HG02938 (cell line): ENCODE measurements around the gene IGF2BP1.
"Not testable (repeated sequence)": the region's sequence is repeated elsewhere in the genome, so short reads cannot be mapped to it uniquely, and the experiment has no call there.

Experiments used
- ATAC-seq: cut with Tn5 transposase; IDR thresholded peaks from one replicate; pipeline ENCODE4 v1.9.1; 2021; ENCODE audit warnings: mild to moderate bottlenecking, moderate library complexity; ENCODE audit not compliant: unreplicated experiment

IGF2BP1 gene

GRCh38 chr17:49018116-49018612, 21.0 kb downstream of the IGF2BP1 start:
- no peak for ATAC-seq

DNA sequence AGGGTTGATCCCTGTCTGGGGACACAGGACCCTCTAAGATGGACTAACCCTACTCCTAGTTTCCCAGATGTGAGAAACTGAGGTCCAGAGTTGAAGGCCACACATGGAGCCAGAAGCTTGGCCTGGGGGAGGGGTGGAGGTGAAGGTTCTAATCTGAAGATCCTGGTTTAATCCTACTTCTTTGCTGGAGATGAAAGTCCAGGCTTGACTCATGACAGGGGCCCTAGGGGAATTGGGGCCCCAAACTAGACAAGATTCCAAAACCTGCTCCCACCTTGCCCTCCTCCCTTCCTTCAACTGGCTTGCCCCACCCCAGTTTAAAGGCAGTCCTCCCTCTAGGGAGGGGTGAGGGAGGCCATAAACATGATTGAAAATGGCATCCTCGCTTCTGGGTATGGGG, 21.6 kb downstream of the IGF2BP1 start:
- ATAC-seq = no peak

DNA sequence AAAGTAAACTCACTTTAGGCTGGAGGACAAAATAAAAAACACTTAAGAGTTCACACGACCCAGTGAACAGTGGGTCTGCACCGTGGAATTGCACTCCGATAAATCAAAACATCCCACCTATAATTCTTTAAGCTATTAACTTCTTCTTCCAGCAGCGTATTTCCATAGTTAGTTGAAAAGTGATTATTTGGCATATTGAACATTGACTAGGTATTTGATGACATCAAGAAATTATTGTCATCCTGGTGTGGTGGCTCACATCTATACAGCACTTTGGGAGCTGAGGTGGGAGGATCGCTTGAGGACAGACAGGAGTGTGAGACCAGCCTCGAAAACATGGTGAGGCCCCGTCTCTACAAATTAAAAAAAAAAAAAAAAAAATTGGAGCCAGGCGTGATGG, 23.4 kb downstream of the IGF2BP1 start:
- ATAC-seq = no peak

DNA sequence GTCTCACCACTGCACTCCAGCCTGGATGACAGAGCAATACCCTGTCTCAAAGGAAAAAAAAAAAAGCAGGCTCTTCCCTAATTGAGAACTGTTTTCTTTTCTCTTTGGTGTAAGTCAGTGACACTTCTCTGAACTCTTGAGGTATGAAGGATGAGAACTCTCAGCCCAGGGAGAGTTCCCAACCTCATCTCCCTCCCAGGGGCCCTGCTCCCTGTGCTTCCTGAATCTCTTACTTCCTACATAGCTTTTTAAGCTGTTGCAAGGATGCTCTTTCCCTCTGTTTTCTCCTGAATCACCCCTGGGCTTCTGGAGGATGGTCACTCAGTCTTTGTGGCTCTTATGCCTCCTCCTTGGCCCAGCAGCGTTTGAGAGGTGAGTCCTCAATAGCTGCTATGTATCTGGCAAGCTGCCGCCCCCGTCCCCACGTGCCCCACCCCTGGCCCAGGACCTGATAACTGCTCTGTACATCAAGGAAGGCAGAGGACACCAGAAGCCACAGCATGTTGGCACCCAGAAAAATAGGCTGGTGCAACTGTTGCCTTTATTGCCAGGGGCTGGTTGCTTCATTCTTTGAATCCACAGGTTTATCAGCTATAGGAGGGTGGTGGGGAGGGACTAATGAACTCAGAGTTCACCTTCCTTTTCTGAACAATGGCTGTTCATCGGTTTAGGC, 24.0 kb downstream of the IGF2BP1 start:
- ATAC-seq = no peak

- ATAC-seq = no peak
These were observed 24.6 kb downstream of the IGF2BP1 start for GRCh38 chr17:49021768-49022103.

DNA sequence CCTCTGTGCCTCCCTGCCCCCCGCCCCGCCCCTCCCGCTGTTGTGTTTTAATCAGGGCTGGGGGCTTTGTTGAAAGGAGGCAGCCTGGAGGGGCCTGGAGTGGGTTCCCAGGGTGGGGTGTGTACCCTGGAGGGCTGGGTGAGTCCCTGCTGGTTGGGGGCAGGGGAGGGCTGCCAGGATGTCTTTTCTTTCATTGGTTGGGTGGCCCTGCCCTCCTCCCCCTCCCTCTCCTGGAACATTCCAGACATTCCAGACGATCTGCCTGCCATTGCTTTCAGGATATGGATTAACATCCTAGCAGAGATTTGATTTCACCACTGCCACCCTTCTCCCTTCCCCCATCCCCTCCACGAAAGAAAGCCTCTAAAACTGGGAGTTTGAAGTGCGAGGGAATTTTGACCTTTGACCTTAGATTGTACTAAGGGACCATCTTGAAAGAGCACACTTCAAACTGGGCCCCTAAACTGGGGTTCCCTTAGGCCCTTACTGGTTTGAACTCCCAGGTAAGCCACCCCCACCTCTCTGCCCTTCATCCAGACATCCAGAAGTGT, 25.3 kb downstream of the IGF2BP1 start:
- ATAC-seq = no peak

DNA sequence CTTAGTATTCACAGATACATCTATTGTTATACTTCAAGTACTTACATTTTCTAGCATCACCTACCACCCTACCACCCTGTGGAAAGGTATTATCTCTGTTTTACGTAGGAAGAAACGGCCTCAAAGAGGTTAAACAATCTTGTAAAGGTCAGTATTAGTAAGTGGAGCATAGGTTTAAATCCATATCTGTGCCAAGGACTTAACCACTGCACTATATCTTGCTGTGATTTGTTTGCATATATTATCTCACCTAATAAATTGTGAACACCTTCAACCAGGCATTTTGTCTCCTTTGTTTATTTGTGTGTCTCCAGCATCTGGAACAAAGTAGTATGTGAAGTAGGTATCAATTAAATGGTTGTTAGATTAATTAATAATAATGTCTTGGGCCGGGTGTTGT, 27.3 kb downstream of the IGF2BP1 start:
- ATAC-seq = no peak

GRCh38 chr17:49026447-49026846, 29.3 kb downstream of the IGF2BP1 start:
- ATAC-seq = not testable (repeated sequence)

DNA sequence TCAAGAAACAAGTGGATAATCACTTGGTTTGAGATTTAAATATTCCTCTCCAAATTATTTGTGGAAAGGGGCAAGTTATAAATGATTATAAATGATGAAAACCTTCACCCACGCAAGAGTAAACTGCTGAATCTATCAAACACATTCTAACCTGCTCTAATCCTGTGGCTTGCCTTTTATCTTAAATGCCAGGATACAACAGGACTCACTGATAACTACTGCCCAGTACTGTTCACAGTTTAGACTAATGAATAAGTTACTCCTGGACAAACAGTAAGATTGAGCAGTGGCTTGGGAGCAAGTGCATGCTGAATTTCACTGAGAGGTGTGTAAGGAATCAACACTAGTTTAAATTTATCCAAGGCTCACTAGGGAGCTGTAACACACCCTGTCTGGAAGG, 31.1 kb downstream of the IGF2BP1 start:
- ATAC-seq = no peak

DNA sequence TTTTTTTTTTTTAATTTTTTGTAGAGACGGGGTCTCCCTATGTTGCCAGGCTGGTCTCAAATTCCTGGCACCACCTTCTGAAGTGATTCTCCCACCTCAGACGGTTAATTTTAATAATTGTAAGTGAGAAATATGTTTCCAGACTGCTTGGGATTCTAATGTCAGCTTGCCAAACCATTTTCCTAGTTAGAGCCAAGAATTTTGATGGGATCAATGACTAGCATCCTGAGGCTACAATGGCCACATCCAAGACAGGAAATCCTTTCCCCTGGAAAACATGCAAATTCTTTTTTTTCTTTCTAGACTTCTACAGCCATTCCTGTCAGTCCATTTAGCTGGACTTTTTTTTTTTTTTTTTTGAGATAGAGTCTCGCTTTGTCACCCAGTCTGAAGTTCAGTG, 32.6 kb downstream of the IGF2BP1 start:
- ATAC-seq = no peak

- no peak for ATAC-seq
These were observed 35.1 kb downstream of the IGF2BP1 start for GRCh38 chr17:49031965-49032928.

GRCh38 chr17:49035470-49036269, 38.5 kb downstream of the IGF2BP1 start:
- no peak for ATAC-seq

DNA sequence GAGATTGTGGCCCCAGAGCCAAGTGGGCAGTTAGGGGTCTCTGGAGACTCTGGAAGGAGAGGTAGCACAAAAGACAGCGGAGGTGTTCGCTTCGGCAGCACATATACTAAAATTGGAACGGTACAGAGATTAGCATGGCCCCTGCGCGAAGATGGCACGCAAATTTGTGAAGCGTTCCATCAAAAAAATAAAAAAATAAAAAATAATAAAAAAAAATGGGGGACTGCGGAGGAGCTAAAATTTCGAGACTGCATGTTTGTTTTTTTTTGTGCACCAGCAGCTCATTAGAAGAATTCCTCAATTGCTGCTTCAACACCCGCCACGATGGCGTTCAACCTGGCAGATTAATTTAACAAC, 39.1 kb downstream of the IGF2BP1 start:
- ATAC-seq = no peak

DNA sequence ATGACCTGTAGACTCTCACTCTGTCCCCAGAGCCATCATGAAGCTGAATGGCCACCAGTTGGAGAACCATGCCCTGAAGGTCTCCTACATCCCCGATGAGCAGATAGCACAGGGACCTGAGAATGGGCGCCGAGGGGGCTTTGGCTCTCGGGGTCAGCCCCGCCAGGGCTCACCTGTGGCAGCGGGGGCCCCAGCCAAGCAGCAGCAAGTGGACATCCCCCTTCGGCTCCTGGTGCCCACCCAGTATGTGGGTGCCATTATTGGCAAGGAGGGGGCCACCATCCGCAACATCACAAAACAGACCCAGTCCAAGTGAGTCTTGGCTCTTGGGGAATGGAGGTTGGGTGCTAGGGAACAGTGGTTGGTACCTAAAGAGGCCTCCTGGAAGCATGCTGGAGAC, 41.0 kb downstream of the IGF2BP1 start:
- ATAC-seq = no peak

GRCh38 chr17:49038544-49038943, 41.4 kb downstream of the IGF2BP1 start:
- ATAC-seq = no peak

DNA sequence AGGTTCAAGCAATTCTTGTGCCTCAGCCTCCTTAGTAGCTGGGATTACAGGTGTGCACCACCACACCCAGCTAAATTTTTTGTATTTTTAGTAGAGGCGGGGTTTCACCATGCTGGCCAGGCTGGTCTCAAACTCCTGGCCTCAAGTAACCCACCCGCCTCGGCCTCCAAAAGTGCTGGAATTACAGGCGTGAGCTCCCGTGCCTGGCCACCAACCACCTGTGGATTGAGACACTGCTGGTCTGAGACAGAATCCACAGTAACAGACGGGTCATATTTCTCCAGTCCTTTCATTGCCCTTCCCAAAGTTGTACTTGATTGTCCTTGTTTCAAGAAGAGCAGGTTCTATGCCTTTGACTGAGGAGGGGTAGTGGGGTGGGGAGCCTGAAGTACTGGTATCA, 42.3 kb downstream of the IGF2BP1 start:
- not testable (repeated sequence) for ATAC-seq

DNA sequence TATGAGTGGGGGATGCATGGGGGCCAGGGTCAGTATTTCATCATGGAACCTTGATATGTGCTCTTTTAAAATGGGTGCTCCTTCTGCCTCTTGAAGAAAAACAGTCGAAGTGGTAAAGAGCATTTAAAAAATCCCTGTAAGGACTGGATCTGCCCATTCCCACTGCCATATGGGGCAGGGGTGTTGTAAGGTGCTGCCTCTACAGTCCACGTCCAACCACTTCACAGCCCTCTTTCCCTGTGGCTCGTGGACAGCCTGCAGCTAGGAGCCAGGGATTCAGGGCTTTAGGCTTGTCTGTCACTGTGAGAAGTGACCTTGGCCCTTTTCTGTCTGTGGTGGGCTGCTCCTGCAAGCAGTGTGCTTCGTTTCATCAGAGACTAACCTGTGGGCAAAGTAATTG, 44.3 kb downstream of the IGF2BP1 start:
- ATAC-seq = no peak

GRCh38 chr17:49045376-49045775, 48.2 kb downstream of the IGF2BP1 start:
- no peak for ATAC-seq

GRCh38 chr17:49046912-49047311, 49.7 kb downstream of the IGF2BP1 start:
- ATAC-seq = no peak

DNA sequence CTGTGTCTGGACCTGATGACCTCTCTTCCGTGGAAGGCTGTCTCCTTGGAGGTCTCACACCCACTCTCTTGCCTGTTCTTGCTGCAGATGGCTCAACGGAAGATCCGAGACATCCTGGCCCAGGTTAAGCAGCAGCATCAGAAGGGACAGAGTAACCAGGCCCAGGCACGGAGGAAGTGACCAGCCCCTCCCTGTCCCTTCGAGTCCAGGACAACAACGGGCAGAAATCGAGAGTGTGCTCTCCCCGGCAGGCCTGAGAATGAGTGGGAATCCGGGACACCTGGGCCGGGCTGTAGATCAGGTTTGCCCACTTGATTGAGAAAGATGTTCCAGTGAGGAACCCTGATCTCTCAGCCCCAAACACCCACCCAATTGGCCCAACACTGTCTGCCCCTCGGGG, 52.1 kb downstream of the IGF2BP1 start:
- no peak for ATAC-seq

DNA sequence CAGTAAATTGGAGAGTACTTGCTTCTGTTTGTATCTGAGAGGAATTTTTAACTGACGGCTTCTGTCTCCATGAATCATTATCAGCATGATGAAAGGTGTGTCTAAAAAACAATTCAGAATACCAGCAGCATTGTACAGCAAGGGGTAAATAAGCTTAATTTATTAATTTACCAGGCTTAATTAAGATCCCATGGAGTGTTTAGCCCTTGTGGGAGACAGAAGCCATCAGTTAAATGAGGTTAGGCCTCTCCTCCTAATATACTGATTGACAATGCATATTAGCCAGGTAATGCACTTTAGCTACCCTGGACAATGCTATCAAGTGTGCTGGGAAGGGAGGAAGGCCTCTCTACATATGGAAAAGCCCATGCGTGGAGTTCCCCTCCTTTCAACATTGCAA, 53.4 kb downstream of the IGF2BP1 start:
- no peak for ATAC-seq
